Smooth muscle cell (in vitro differentiated cells): ENCODE results near the gene HK1. TPM values are rescaled to one million over a fixed set of nuclear protein-coding genes. Genes with fewer than 3 reads are reported as not detected.
"Not testable (repeated sequence)": the region's sequence is repeated elsewhere in the genome, so short reads cannot be mapped to it uniquely, and the experiment has no call there.

Source experiments
- DNase-seq: peaks from one replicate; lab custom pipeline; 2025; ENCODE audit not compliant: unreplicated experiment; lab: John Stamatoyannopoulos, UW
- H2AFZ ChIP-seq: fragments of 200-600 bp; sonication (generic); 2 replicates; pipeline ENCODE4 v1.6.0; 2016; ENCODE audit warnings: antibody characterized with exemption, low read depth, mild to moderate bottlenecking
- H3F3A ChIP-seq: fragments of 200-600 bp; sonication (generic); 2 replicates; pipeline ENCODE4 v1.6.0; 2017; ENCODE audit warnings: antibody characterized with exemption, low read depth
- H3K27ac ChIP-seq: fragments of 200-600 bp; sonication (generic); 2 replicates; pipeline ENCODE4 v1.5.1; 2016; ENCODE audit warnings: low read depth, mild to moderate bottlenecking
- H3K27me3 ChIP-seq: fragments of 200-600 bp; sonication (generic); 2 replicates; pipeline ENCODE4 v1.6.1; 2016; ENCODE audit warnings: low read depth, mild to moderate bottlenecking
- H3K36me3 ChIP-seq: fragments of 200-600 bp; sonication (generic); 2 replicates; pipeline ENCODE4 v1.5.1; 2016; ENCODE audit warnings: low read depth
- H3K4me1 ChIP-seq: fragments of 200-600 bp; sonication (generic); 2 replicates; pipeline ENCODE4 v1.5.1; 2016; ENCODE audit warnings: low read depth
- H3K4me2 ChIP-seq: fragments of 200-600 bp; sonication (generic); 2 replicates; pipeline ENCODE4 v1.6.0; 2016; ENCODE audit warnings: mild to moderate bottlenecking
- H3K4me3 ChIP-seq: fragments of 200-600 bp; sonication (generic); 2 replicates; pipeline ENCODE4 v1.5.1; 2016; ENCODE audit warnings: mild to moderate bottlenecking
- H3K79me2 ChIP-seq: fragments of 200-600 bp; sonication (generic); 2 replicates; pipeline ENCODE4 v1.6.0; 2016; ENCODE audit warnings: low read depth, mild to moderate bottlenecking
- H3K9ac ChIP-seq: fragments of 200-600 bp; sonication (generic); 2 replicates; pipeline ENCODE4 v1.6.0; 2016; ENCODE audit warnings: low read depth
- H3K9me3 ChIP-seq: fragments of 200-600 bp; sonication (generic); replicated peaks from 2 replicates; pipeline ENCODE4 v1.5.1; 2016; ENCODE audit warnings: low read depth
- H4K20me1 ChIP-seq: fragments of 200-600 bp; sonication (generic); 2 replicates; pipeline ENCODE4 v1.6.0; 2016; ENCODE audit warnings: low read depth
- WGBS: methylation state at CpG from one replicate; pipeline ENCODE4 v1.1.7; 2016; ENCODE audit warnings: low lambda C conversion rate; 5-methylcytosine and 5-hydroxymethylcytosine counted together
- polyA plus RNA-seq: library from polyadenylated mRNA; unstranded; fragments of >200 nt; fragmentation: Nextera tagmentation; extraction: Ambion mirVana; gene quantifications from 2 replicates; pipeline ENCODE4 v1.2.1, GENCODE V29; 2016
- total RNA-seq: library from RNA; depleted of rRNA; stranded (reverse); fragments of >200 nt; gene quantifications from 2 replicates; pipeline ENCODE4 v1.2.3, GENCODE V29; 2014
- TF ChIP-seq, protein P1 (sequence below): fragments of 200-600 bp; sonication (generic); IDR thresholded peaks from 2 replicates; pipeline ENCODE4 v1.5.1; 2017; ENCODE audit warnings: borderline replicate concordance, mild to moderate bottlenecking, antibody characterized with exemption; ENCODE audit not compliant: insufficient read depth, poor library complexity, severe bottlenecking

HK1 gene
- total and polyA plus RNA-seq, 2 experiments from 2014 or later, result 62.7 to 123 TPM

GRCh38 chr10:69331161-69331560, 52.9 kb downstream of the HK1 start:
- no peak overlapping the region for H2AFZ ChIP-seq
- peaks cover 96% of the 10 kb centered on the region for H4K20me1 ChIP-seq
- no peak overlapping the region for H3K9ac ChIP-seq
- WGBS, result 93% methylated on average over 7 of the region's 7 CpGs
- DNase-seq, result no peak
- no peak overlapping the region for H3K4me3 ChIP-seq
- H3K27ac ChIP-seq, result no peak overlapping the region
- H3K79me2 ChIP-seq, result peaks cover 86% of the 10 kb centered on the region
- TF ChIP-seq, protein P1, sequence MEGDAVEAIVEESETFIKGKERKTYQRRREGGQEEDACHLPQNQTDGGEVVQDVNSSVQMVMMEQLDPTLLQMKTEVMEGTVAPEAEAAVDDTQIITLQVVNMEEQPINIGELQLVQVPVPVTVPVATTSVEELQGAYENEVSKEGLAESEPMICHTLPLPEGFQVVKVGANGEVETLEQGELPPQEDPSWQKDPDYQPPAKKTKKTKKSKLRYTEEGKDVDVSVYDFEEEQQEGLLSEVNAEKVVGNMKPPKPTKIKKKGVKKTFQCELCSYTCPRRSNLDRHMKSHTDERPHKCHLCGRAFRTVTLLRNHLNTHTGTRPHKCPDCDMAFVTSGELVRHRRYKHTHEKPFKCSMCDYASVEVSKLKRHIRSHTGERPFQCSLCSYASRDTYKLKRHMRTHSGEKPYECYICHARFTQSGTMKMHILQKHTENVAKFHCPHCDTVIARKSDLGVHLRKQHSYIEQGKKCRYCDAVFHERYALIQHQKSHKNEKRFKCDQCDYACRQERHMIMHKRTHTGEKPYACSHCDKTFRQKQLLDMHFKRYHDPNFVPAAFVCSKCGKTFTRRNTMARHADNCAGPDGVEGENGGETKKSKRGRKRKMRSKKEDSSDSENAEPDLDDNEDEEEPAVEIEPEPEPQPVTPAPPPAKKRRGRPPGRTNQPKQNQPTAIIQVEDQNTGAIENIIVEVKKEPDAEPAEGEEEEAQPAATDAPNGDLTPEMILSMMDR, result no peak
- peaks cover 46% of the 10 kb centered on the region for H3K4me1 ChIP-seq
- no peaks in the 10 kb centered on the region for H3K9me3 ChIP-seq
- H3F3A ChIP-seq, result peaks cover 30% of the 10 kb centered on the region
- H3K27me3 ChIP-seq, result no peaks in the 10 kb centered on the region
- no peaks in the 10 kb centered on the region for H3K36me3 ChIP-seq
- no peak overlapping the region for H3K4me2 ChIP-seq

DNA sequence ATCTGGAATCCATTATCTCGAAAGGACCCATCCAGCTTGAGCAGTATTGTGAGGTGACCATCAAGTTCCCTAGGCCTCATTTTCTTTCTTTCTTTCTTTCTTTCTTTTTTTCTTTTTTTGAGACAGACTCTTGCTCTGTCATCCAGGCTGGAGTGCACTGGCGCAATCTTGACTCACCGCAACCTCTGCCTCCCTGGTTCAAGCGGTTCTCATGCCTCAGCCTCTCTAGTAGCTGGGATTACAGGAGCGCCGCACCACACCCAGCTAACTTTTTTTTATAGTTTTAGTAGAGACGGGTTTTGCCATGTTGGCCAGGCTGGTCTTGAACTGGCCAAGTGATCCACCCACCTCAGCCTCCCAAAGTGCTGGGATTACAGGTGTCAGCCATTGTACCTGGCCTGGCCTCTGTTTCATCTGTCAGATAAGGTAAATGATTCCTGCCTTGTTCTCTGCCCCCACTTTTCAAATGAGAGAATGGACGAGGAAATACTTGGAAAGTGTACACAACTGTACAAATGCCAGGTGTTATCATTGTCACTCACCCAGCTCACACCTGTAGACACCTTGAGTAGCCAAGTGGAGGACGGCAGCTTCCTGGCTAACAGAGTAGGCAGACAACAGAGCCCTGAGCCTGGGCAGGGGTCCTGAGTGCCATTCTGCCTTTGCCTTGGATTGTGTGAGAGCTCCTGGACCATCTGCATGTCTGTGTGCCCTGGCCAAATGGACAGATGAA, 54.1 kb downstream of the HK1 start:
- H3K4me2 ChIP-seq, result peak overlapping the region; percentile 50
- no peaks in the 10 kb centered on the region for H3K27me3 ChIP-seq
- WGBS, result 65% methylated on average over 9 of the region's 9 CpGs
- H3K9ac ChIP-seq, result peak overlapping the region; percentile 3
- peaks cover 83% of the 10 kb centered on the region for H3K79me2 ChIP-seq
- peaks cover 41% of the 10 kb centered on the region for H3K4me1 ChIP-seq
- DNase-seq, result no peak
- H3K9me3 ChIP-seq, result no peaks in the 10 kb centered on the region
- no peak overlapping the region for H3K4me3 ChIP-seq
- H3K27ac ChIP-seq, result peak overlapping the region; percentile 79
- H3K36me3 ChIP-seq, result no peaks in the 10 kb centered on the region
- no peak overlapping the region for H2AFZ ChIP-seq
- TF ChIP-seq, protein P1, result no peak
- peaks cover 20% of the 10 kb centered on the region for H3F3A ChIP-seq
- peaks cover 94% of the 10 kb centered on the region for H4K20me1 ChIP-seq

GRCh38 chr10:69333205-69333604, 54.9 kb downstream of the HK1 start:
- Histone ChIP-seq H4K20me1 (peaks cover 94% of the 10 kb centered on the region), H3K36me3 (no peaks in the 10 kb centered on the region), H3K79me2 (peaks cover 89% of the 10 kb centered on the region), H2AFZ (no peak overlapping the region), H3K9me3 (no peaks in the 10 kb centered on the region), H3K27me3 (no peaks in the 10 kb centered on the region), H3K9ac (peak overlapping the region; percentile 14), H3F3A (peaks cover 15% of the 10 kb centered on the region), H3K4me1 (peaks cover 44% of the 10 kb centered on the region), H3K27ac (peak overlapping the region; percentile 79), H3K4me2 (peak overlapping the region; percentile 50), H3K4me3 (no peak overlapping the region)
- no peak for DNase-seq
- 20% methylated on average over 3 of the region's 3 CpGs for WGBS
- TF ChIP-seq, protein P1, result peak; percentile 27

DNA sequence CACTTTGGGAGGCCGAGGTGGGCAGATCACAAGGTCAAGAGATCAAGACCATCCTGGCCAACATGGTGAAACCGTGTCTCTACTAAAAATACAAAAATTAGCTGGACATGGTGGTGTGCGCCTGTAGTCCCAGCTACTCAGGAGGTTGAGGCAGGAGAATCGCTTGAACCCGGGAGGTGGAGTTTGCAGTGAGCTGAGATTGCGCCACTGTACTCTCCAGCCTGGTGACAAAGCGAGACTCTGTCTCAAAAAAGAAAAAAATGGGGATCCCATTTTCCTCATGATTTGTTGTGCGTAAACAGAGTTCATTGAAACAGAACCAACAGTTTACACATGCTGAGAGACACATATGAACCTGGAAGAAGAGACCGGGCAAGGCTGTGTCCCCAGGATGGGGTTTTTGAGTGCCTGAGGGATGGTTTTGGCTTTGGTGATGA, 55.6 kb downstream of the HK1 start:
- Histone ChIP-seq H3K4me2 (peak overlapping the region; percentile 50), H3K79me2 (peaks cover 92% of the 10 kb centered on the region), H4K20me1 (peaks cover 94% of the 10 kb centered on the region), H3K9ac (peak overlapping the region; percentile 14), H3K27ac (peak overlapping the region; percentile 79), H3K4me1 (peaks cover 45% of the 10 kb centered on the region)
- not testable (repeated sequence) for H2AFZ ChIP-seq, H3F3A ChIP-seq, H3K36me3 ChIP-seq, DNase-seq, H3K9me3 ChIP-seq, H3K4me3 ChIP-seq, H3K27me3 ChIP-seq
- 79% methylated on average over 9 of the region's 9 CpGs for WGBS
